IPS-NIHi11 (cell line): ENCODE data around the gene TOMM20.
A peak's percentile ranks its signal among the peaks of the same experiment; 100 is the strongest.

Source experiments
- DNase-seq: peaks from one replicate; pipeline ENCODE4 v3.0.0; 2012; ENCODE audit warnings: mixed read lengths, low spot score

TOMM20 gene

GRCh38 chr1:235060607-235061470 is 67.8 kb downstream of the TOMM20 start:
- peak; percentile 72 for DNase-seq
